Coronary artery (tissue), 2 donors: Measurements from ENCODE around the gene OXLD1.
A peak's percentile ranks its signal among the peaks of the same experiment; 100 is the strongest.

Source experiments
- DNase-seq: peaks from one replicate; pipeline ENCODE4 v3.0.0-alpha.2; 2017; ENCODE audit warnings: low spot score
- H3K27ac ChIP-seq, 2 donors: fragments of 200-600 bp; sonication (generic); one replicate each; pipeline ENCODE4 v1.5.1; 2016 to 2019
- H3K4me3 ChIP-seq: fragments of 200-600 bp; sonication (generic); 2 replicates; pipeline ENCODE4 v1.5.1; 2016; ENCODE audit warnings: mild to moderate bottlenecking, moderate library complexity
- TF ChIP-seq, protein P1 (sequence below): fragments of 200-600 bp; sonication (generic); IDR thresholded peaks from one replicate; pipeline ENCODE4 v1.5.1; 2019; ENCODE audit warnings: antibody characterized with exemption

OXLD1 gene

DNA sequence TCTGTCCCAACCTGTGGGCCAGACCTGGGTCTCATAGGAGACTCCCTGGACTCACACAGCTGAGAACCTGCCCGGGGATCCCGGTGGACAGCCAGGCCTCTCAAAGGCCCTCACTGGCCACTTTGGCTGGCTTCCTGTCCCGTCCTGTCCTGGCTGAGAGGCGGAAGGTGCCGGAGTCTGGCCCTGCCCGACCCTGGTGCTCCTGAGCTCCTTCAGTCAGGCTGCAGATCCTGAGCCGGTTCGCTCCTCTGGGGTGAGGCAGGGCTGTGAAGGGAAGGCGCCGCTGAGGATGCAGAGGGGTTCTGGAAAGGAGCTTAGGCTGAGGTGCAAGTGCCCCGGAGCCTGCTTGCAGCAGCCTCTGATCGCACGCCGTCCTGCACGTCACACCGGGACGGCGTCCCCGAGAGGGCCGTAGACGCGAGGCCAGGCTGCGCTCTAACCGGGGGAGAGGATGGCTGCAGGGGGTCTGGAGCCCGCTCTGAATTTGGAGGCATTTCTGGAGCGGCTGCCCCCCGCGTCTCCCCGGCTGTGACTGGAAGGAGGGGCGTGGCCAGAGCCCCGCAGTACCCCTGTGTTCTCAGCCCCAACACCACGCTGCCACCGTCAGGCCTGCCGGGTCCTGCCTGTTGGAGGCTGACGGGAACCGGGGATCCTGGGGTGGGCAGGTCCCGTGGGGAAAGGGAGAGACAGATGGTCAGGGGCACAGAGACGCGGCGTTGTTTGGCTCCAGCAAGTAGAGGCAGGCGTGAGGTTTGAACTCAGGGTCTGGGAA lies 21.6 kb upstream of the OXLD1 start:
- TF ChIP-seq, protein P1, sequence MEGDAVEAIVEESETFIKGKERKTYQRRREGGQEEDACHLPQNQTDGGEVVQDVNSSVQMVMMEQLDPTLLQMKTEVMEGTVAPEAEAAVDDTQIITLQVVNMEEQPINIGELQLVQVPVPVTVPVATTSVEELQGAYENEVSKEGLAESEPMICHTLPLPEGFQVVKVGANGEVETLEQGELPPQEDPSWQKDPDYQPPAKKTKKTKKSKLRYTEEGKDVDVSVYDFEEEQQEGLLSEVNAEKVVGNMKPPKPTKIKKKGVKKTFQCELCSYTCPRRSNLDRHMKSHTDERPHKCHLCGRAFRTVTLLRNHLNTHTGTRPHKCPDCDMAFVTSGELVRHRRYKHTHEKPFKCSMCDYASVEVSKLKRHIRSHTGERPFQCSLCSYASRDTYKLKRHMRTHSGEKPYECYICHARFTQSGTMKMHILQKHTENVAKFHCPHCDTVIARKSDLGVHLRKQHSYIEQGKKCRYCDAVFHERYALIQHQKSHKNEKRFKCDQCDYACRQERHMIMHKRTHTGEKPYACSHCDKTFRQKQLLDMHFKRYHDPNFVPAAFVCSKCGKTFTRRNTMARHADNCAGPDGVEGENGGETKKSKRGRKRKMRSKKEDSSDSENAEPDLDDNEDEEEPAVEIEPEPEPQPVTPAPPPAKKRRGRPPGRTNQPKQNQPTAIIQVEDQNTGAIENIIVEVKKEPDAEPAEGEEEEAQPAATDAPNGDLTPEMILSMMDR = no peak
- H3K4me3 ChIP-seq = no peak overlapping the region
- H3K27ac ChIP-seq = no peak overlapping the region
- no peak for DNase-seq

DNA sequence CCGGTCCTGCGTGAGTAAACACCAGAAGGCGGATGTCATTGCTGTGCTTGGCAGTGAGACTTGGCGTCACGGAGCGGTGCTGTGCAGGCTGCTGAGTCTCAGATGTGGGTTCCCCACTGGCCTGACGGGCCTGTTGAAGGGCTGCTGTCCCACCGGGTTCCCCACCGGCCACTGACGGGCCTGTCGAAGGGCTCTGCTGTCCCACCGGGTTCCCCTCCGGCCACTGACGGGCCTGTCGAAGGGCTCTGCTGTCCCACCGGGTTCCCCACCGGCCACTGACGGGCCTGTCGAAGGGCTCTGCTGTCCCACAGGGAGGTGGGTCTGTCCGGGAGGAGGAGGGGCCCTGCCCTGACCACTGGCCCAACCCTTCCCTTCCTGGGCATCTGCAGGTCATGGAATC lies 20.2 kb upstream of the OXLD1 start:
- Histone ChIP-seq H3K27ac (no peak overlapping the region), H3K4me3 (no peak overlapping the region)
- no peak for DNase-seq
- TF ChIP-seq, protein P1 = no peak

DNA sequence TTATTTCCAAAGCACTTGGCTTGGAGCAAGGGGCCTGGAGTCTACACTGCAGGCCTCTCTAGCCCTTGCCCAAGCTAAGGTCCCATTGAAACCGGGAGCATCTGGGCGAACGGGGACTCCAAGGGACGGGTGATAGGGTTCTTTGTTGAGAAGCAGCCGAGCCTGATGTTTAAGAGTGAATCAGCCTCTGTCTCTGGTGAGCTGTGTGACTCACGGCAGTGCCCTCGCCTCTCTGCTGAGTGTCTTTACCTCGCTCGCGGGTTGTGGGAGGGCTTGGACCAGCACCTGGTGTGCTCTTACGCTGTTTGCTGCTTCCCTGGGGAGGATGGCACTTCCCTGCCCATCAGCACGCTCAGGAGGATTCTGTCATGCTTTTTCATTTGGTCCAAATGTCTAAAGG lies 18.7 kb upstream of the OXLD1 start:
- H3K4me3 ChIP-seq = peak overlapping the region; percentile 98
- TF ChIP-seq, protein P1 = no peak
- no peak overlapping the region for H3K27ac ChIP-seq
- DNase-seq = no peak

DNA sequence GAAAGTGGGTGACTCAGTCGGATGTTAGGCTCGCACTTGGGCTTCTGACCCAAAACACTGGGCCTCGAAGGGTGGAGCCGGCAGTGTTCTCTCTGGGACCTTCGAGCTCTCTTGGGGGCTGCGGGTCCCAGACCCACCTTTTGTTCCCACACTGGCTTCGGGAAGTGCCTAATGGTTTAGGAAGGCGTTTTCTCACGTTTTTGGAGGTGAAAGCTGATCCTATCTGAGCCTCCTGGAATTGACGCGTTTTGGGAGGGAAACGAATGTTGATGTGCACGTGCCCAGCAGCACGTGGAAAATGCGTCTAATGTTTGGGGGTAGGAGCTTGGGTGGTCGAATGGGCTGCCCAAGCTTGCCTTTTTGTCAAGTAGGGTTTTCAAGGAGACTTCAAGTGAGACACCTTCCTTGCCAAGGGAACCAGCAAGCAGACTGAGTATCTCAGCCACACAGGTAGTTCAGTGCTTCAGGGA lies 18.1 kb upstream of the OXLD1 start:
- Histone ChIP-seq H3K27ac (peak overlapping the region; percentile 83 to 92), H3K4me3 (peak overlapping the region; percentile 98)
- no peak for DNase-seq
- TF ChIP-seq, protein P1 = no peak

DNA sequence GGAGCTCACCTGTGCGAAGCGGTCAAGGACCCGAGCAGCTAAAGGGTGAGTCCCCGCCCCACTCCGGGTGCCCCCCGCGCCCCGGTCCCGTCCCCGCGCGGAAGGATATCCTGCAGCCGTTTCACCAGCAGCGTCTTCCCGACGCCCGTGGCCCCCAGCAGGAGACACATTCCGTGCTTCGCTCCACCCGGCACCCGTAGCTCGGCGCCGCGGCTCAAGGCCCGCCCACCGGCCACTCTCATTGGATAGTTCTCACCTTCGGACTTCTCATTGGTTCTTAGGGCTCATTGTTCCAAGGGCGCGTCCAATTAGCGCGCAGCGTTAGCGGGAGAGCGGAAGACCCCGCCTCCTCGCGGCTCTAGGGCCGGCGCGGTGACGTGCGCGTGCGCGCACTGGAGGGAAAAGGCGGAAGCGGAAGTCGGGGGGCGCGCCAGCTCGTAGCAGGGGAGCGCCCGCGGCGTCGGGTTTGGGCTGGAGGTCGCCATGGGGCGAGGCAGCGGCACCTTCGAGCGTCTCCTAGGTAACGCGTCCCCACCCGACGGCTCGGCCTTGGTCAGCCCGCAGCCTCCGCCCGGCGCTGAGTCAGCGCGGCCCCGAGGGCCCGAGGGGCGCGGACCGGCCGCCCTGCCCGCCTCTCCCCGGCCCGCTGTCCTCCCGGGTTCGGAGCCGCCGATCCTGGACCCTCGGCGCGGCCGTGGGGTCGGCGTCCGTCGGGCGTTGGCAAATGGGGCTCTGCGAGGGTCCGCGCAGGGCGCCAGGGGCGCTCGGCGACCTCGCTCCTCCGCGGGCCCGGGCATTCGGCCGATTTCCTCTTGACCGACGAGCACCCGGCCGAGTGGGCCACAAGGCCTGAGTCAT lies 17.4 kb upstream of the OXLD1 start, which contains the start of the genes ARL16 and HGS:
Gene ARL16 (minus strand): TSS at position 214 of the 858 bp plus-strand sequence. CDS start 44 bp downstream, at position 170.
Gene HGS (plus strand): TSS at position 428 of the 858 bp plus-strand sequence. CDS start 56 bp downstream, at position 484.
- Histone ChIP-seq H3K27ac (peak within 1 kb of the TSS; percentile 83 to 92), H3K4me3 (peak within 1 kb of the TSS; percentile 98)
- TF ChIP-seq, protein P1 = no peak
- DNase-seq = peak; percentile 98

DNA sequence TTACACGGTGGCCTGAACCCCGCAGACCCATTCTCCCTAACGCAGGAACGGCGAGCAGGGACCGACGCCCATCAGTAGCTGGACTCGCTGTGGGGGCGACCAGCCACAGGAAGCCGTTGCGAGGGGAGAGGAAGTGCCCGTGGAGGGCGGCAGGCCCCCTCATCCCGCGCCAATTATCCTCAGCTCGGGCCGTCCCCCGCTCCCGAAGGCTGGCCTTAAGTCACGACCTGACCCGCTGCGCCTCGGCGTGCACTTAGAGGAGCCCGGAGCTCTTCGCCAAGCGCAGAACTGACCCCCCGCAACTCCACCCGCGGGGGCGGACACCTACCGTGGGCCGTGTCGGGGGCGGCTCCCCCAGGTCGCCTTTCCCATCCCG lies 16.8 kb upstream of the OXLD1 start:
- DNase-seq = no peak
- H3K4me3 ChIP-seq = peak overlapping the region; percentile 98
- peak overlapping the region; percentile 83 to 92 for H3K27ac ChIP-seq
- TF ChIP-seq, protein P1 = no peak
